Glutamatergic neuron (in vitro differentiated cells): Measurements from ENCODE around the gene BACH2. TPM values are rescaled to one million over a fixed set of nuclear protein-coding genes. Genes with fewer than 3 reads are reported as not detected.

Experiments used
- DNase-seq: peaks from one replicate; pipeline ENCODE4 v3.0.0; 2022
- H3K27ac Mint-ChIP-seq: one replicate; pipeline ENCODE4 v1.8.0; 2020; ENCODE audit warnings: mild to moderate bottlenecking, mixed read lengths, inconsistent platforms; ENCODE audit not compliant: unreplicated experiment
- H3K27me3 Mint-ChIP-seq: one replicate; pipeline ENCODE4 v1.8.0; 2020; ENCODE audit warnings: mild to moderate bottlenecking, moderate library complexity, mixed read lengths, inconsistent platforms; ENCODE audit not compliant: unreplicated experiment
- H3K36me3 Mint-ChIP-seq: one replicate; pipeline ENCODE4 v1.8.0; 2020; ENCODE audit warnings: mild to moderate bottlenecking, mixed read lengths, inconsistent platforms; ENCODE audit not compliant: unreplicated experiment
- H3K4me1 Mint-ChIP-seq: one replicate; pipeline ENCODE4 v1.8.0; 2020; ENCODE audit warnings: mild to moderate bottlenecking, low read depth, mixed read lengths, inconsistent platforms; ENCODE audit not compliant: unreplicated experiment
- H3K4me3 Mint-ChIP-seq: one replicate; pipeline ENCODE4 v1.8.0; 2020; ENCODE audit warnings: mild to moderate bottlenecking, mixed read lengths, inconsistent platforms; ENCODE audit not compliant: unreplicated experiment
- H3K9me3 Mint-ChIP-seq: one replicate; pipeline ENCODE4 v1.8.0; 2020; ENCODE audit warnings: mild to moderate bottlenecking, moderate library complexity, mixed read lengths, inconsistent platforms; ENCODE audit not compliant: unreplicated experiment
- total RNA-seq: library from RNA; stranded (reverse); fragmentation: NEBNext Ultra II Directional; extraction: Animal tissue kit (Norgen Biotek cat#: 25700); gene quantifications from one replicate; pipeline ENCODE4 v1.2.1, GENCODE V29; 2021; ENCODE audit not compliant: unreplicated experiment
- TF ChIP-seq, protein P1 (sequence below): fragments of 200-600 bp; sonication (generic); IDR thresholded peaks from one replicate; pipeline ENCODE4 v1.5.0; 2021; ENCODE audit not compliant: partially characterized antibody, unreplicated experiment

Gene BACH2
- total RNA-seq, 1 donor from 2014 or later: 96.4 TPM

DNA sequence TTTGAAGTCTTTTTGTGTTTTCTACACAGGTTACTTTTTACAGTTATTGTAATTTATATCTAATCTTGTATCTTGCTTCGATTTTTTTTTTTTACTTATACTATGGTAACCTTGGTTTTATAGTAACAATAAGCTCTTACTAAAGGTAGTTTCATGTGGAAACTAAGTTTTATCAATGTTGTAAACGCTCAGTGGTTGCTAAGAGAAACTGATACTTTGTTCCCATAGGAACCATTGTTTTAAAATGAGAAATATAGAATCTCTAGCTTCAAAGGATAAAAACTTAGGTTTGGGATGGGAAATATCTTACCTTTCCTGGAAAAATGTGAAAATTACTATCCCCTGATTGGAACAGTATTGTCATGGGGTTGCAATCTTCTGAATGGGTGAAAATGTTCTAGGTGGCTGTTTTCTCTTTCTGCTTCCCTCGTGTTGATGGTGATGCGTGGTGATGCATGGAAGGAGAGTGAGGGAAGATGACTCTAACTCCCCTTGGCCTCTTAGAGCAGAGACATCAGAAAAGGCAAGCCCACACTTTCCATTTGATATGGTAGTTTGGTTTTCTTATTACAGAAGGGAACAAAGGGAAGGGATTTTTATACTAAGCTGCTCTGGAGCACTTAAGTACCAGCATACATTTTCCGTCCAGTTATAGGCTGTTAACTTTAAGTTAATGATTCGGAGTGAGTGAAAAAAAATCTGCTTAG, 23.5 kb upstream of the BACH2 start:
- H3K4me3 Mint-ChIP-seq: no peak overlapping the region
- no peaks in the 10 kb centered on the region for H3K36me3 Mint-ChIP-seq
- H3K9me3 Mint-ChIP-seq: no peaks in the 10 kb centered on the region
- peaks cover 3% of the 10 kb centered on the region for H3K27me3 Mint-ChIP-seq
- TF ChIP-seq, protein P1, sequence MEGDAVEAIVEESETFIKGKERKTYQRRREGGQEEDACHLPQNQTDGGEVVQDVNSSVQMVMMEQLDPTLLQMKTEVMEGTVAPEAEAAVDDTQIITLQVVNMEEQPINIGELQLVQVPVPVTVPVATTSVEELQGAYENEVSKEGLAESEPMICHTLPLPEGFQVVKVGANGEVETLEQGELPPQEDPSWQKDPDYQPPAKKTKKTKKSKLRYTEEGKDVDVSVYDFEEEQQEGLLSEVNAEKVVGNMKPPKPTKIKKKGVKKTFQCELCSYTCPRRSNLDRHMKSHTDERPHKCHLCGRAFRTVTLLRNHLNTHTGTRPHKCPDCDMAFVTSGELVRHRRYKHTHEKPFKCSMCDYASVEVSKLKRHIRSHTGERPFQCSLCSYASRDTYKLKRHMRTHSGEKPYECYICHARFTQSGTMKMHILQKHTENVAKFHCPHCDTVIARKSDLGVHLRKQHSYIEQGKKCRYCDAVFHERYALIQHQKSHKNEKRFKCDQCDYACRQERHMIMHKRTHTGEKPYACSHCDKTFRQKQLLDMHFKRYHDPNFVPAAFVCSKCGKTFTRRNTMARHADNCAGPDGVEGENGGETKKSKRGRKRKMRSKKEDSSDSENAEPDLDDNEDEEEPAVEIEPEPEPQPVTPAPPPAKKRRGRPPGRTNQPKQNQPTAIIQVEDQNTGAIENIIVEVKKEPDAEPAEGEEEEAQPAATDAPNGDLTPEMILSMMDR: no peak
- no peak overlapping the region for H3K27ac Mint-ChIP-seq
- DNase-seq: no peak
- H3K4me1 Mint-ChIP-seq: peaks cover 7% of the 10 kb centered on the region

DNA sequence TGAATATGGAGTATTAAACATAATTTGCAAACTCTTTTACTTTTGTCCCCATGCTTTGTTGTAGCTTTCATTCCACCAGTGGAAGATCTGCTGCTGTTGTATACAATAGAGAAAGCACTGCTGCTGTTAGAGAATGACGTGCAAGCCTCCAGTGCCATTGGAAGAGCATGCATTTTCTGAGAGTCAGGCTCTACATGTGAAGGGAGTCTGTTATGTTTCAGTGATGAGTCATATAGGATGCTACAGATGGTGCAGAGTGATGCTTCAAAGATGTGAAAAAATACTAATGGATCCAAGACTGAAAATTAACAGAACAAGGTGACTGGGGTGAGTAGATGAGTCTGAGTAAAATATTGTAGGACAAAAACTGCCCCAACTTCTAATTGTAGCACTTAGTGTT, 22.4 kb upstream of the BACH2 start:
- Mint-ChIP-seq H3K4me3 (no peak overlapping the region), H3K27ac (peak overlapping the region; percentile 78), H3K36me3 (no peaks in the 10 kb centered on the region), H3K9me3 (no peaks in the 10 kb centered on the region), H3K27me3 (peaks cover 3% of the 10 kb centered on the region), H3K4me1 (peaks cover 7% of the 10 kb centered on the region)
- TF ChIP-seq, protein P1: no peak
- DNase-seq: no peak

DNA sequence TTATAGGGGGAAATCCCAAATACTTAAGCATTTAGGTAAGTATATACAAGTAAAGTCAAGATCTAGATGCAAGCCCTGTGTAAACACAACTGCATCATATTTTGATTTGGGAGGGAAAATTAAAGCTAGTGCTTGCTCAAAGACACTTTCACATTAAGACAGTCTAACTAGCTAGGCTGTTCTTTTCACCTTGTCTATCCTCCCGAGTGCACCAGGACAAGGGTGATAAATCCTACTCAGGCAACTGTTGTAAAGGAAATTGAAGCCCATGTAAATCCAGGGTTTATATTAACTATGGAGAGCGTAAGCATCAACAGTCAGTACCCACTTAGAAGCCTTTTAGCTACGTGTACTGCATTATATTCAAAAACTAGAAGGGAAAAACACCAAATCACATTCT, 19.3 kb upstream of the BACH2 start:
- peaks cover 7% of the 10 kb centered on the region for H3K4me1 Mint-ChIP-seq
- H3K27me3 Mint-ChIP-seq: peaks cover 3% of the 10 kb centered on the region
- no peak overlapping the region for H3K27ac Mint-ChIP-seq
- TF ChIP-seq, protein P1: no peak
- DNase-seq: no peak
- no peak overlapping the region for H3K4me3 Mint-ChIP-seq
- no peaks in the 10 kb centered on the region for H3K9me3 Mint-ChIP-seq
- H3K36me3 Mint-ChIP-seq: no peaks in the 10 kb centered on the region

DNA sequence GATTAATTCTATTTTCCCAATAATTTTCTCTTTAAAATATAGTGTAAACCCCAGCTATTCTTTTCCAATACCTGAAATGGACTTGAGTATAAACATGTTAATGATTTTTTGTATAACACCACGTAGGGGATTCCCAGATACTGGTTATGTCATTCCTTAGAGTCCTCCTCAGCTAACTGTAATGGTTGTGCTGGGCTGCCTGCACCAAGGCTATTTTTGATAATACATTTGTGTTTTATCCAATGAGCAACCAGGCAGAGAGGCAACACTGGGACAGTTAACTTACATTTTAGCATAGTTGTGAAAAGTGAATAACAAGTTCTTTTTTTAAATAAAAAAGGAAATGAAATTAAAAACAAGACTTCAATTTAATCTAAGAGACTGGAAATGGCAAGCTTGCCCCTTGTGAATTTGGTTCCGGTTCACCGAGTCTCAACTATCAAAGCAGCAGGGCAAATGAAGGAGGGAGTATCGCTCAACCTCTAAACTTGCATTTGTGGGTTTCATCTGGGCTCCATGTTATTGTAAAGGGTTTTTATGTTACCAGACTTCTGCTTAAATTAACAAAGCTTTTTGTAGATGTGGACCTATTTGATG, 18.8 kb upstream of the BACH2 start:
- DNase-seq: no peak
- TF ChIP-seq, protein P1: no peak
- Mint-ChIP-seq H3K4me1 (peaks cover 7% of the 10 kb centered on the region), H3K4me3 (no peak overlapping the region), H3K27me3 (peaks cover 3% of the 10 kb centered on the region), H3K36me3 (no peaks in the 10 kb centered on the region), H3K9me3 (no peaks in the 10 kb centered on the region), H3K27ac (no peak overlapping the region)

DNA sequence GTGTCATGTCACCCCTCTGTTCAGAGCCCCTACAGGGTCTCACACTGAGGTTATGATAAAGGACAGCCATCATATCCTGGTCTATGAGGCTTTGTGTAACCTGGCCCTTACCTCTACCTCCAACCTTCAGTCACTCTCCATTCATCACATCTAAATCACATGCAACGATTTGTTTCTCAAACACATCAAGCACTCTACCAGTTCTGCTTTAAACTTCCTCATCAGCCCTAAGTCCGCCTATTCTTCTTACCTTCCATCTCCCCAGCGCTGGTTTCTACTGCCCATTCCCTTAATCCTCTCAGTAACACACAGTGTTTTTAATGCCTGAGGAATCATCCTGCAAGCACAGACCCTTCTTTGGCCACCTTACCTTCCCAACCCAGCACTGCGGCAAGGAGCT, 17.9 kb upstream of the BACH2 start:
- Mint-ChIP-seq H3K9me3 (no peaks in the 10 kb centered on the region), H3K27ac (no peak overlapping the region), H3K36me3 (no peaks in the 10 kb centered on the region), H3K4me3 (no peak overlapping the region), H3K4me1 (peaks cover 7% of the 10 kb centered on the region), H3K27me3 (peaks cover 3% of the 10 kb centered on the region)
- DNase-seq: no peak
- TF ChIP-seq, protein P1: no peak
